Measurements from ENCODE around the gene SYNJ2. TPM values are rescaled to one million over a fixed set of nuclear protein-coding genes. Genes with fewer than 3 reads are reported as not detected.
A peak's percentile ranks its signal among the peaks of the same experiment; 100 is the strongest.

The SYNJ2 gene
- total RNA-seq, 2 donors from 2014 or later: 28.0 to 32.0 TPM

DNA sequence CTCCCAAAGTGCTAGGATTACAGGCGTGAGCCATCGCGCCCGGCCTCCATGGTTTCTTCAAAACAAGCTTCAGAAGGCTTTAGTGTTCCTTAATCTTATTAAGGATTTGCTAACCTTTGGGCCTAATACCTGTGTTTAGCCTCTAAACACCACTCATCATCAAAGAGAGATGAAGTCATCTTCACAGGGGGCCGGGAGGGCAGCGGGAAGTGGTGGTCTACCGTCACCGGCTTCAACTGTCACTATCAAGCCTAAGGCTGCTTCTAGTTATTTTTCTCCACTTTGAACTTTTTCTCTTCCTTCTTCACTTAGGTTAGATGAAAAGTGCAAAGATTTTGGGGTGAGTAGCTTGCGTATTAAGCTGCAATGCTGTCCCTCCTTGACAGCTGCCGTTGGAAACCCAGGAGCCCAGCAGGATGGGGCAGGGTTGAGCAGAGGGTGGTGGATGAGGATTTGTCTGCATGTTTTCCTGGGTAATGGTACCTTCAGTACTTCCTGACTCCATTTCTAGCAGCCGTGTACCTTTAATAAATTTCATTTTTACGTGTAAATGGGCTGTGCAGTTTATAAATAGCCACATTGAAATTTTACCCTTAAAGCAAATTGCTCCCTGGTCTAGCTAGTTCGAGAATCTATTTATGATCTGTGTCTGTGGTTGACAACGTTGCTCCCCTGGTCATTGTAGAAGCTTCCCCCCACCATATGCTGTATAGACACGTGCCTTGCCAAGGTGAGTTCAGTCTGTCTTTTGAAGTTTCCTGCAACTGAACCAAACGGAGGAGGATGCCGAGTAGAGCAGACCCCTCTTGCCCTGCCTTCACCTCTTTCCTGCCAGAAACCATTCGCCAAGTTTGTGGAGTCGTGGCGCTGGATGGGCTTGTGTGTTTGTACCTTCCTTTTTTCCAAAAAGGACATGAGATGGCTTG, 64.8 kb downstream of the SYNJ2 start:
- H3K4me1 Mint-ChIP-seq: peaks cover 23% of the 10 kb centered on the region
- no peaks in the 10 kb centered on the region for H3K9me3 Mint-ChIP-seq
- H3K36me3 Mint-ChIP-seq (ENCODE audit: low read depth): peaks cover 57% of the 10 kb centered on the region
- H3K27ac Mint-ChIP-seq: peak overlapping the region; percentile 73
- H3K27me3 Mint-ChIP-seq: no peaks in the 10 kb centered on the region
- ATAC-seq (replicated peaks): peak; percentile 41
- peak overlapping the region; percentile 43 for H3K4me3 Mint-ChIP-seq

DNA sequence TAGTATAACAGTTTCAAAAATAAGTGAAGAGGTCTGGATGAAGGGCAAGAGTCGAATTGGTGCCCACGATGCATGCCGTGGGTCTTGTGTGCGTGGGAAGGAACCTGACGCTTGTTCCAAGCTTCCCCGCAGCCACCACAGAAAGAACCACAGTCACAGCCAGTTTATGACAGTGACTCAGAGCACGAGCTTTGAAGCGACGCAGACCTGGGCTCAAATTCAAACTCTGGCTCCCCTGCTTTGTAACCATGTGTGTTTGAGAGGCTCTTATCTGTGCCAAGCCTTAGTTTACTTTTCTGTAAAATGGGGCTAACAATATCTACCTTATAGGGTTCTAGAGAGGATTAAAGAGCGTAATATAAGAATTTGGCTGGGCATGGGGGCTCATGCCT, 65.5 kb downstream of the SYNJ2 start:
- ATAC-seq (replicated peaks): peak; percentile 92
- Mint-ChIP-seq H3K4me3 (peak overlapping the region; percentile 43), H3K4me1 (peaks cover 23% of the 10 kb centered on the region), H3K27ac (peak overlapping the region; percentile 73), H3K9me3 (no peaks in the 10 kb centered on the region), H3K27me3 (no peaks in the 10 kb centered on the region), H3K36me3 (ENCODE audit: low read depth) (peaks cover 56% of the 10 kb centered on the region)

DNA sequence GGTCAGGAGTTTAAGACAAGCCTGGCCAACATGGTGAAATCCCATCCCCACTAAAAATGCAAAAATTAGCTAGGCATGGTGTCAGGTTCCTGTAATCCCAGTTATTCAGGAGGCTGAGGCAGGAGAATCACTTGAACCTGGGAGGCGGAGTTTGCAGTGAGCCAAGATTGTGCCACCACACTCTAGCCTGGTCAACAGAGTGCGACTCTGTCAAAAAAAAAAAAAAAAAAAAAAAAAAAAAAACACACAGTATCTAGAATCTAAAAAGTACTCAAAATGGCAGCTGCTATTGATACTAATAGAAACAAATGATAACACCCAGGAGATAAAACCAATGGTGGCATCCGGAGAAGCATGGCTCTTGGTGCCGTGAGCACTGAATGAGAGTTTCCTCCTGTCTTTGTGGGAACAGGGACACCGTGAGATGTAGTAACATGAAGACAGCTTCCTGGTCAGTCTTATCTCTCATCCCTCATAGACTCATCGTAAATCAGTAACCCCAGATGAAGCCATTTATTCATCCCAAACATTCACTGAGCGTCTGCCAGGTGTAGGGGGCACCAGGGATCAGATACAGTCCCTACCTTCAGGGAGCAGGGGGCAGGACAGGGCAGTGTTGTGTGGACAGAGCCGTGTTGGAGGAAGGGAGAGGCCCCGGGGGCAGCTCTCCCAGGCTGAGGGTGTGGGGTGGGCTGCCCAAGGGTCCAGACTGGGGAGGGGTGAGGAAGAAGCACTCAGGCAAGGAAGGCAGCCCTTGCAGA, 66.1 kb downstream of the SYNJ2 start:
- ATAC-seq (replicated peaks): no peak
- Mint-ChIP-seq H3K4me3 (peak overlapping the region; percentile 43), H3K36me3 (ENCODE audit: low read depth) (peaks cover 55% of the 10 kb centered on the region), H3K27ac (peak overlapping the region; percentile 73), H3K4me1 (peaks cover 23% of the 10 kb centered on the region), H3K27me3 (no peaks in the 10 kb centered on the region), H3K9me3 (no peaks in the 10 kb centered on the region)

DNA sequence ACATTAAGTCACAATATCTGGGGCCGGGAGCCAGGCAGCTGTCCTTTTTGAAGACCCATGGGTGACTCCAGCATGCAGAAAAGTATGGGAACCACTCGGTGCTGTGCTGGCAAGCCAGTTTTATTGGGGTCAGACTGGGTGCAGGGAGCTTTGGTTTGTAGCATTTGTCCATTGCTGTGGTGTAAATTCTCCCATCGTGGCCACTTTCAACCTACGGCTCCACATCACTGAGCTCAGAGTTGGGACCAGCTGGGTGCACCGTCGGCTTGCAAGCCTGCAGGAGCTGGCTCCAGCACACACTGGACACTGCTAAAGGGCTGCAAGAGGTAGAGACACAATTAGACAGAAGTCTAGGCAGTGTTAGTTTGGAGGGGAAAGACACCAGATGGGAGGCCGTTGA, 66.9 kb downstream of the SYNJ2 start:
- no peaks in the 10 kb centered on the region for H3K27me3 Mint-ChIP-seq
- H3K27ac Mint-ChIP-seq: no peak overlapping the region
- no peak for ATAC-seq (replicated peaks)
- H3K4me1 Mint-ChIP-seq: peaks cover 30% of the 10 kb centered on the region
- no peak overlapping the region for H3K4me3 Mint-ChIP-seq
- H3K9me3 Mint-ChIP-seq: no peaks in the 10 kb centered on the region
- H3K36me3 Mint-ChIP-seq (ENCODE audit: low read depth): peaks cover 52% of the 10 kb centered on the region

DNA sequence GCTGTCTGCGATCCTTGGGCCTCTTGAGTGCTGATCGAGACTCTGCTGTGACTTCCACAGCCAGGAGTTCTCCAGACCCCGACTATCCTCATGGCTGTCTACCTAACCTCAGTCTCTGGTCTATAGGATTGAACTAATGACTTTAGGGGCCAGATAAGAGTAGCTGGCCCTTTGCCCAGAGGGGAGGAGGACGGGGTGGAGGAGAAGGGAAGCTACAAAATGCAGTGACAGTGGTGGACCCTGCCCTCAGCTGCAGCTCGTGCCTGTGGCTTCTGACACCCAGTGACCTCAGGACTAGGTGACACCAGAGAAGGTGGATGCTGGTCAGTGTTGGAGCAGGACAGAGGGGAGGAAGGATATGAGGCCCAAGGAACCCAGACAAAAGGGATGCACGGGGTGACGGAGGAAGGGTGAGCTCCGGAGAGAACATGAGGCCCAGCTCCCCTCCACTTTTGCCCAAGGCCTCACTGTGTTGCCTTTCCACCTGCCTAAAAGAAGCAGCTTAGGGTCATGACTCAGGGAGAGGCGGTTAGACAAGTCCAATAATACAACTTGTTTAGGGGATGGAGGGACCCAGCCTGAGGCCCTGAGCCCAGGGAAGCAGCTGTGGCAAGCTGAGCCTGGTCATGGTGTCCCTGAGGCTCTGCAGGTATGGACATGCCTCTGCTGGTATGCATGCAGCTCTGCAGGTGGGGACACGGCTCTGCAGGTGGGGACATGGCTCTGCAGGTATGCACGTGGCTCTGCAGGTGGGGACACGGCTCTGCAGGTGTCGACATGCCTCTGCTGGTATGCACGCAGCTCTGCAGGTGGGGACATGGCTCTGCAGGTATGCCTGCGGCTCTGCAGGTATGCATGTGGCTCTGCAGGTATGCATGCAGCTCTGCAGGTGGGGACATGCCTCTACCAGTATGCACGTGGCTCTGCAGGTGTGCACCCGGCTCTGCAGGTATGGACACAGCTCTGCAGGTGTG, 67.7 kb downstream of the SYNJ2 start:
- no peaks in the 10 kb centered on the region for H3K9me3 Mint-ChIP-seq
- peaks cover 50% of the 10 kb centered on the region for H3K36me3 Mint-ChIP-seq (ENCODE audit: low read depth)
- ATAC-seq (replicated peaks): no peak
- peaks cover 34% of the 10 kb centered on the region for H3K4me1 Mint-ChIP-seq
- H3K4me3 Mint-ChIP-seq: no peak overlapping the region
- H3K27me3 Mint-ChIP-seq: no peaks in the 10 kb centered on the region
- no peak overlapping the region for H3K27ac Mint-ChIP-seq

DNA sequence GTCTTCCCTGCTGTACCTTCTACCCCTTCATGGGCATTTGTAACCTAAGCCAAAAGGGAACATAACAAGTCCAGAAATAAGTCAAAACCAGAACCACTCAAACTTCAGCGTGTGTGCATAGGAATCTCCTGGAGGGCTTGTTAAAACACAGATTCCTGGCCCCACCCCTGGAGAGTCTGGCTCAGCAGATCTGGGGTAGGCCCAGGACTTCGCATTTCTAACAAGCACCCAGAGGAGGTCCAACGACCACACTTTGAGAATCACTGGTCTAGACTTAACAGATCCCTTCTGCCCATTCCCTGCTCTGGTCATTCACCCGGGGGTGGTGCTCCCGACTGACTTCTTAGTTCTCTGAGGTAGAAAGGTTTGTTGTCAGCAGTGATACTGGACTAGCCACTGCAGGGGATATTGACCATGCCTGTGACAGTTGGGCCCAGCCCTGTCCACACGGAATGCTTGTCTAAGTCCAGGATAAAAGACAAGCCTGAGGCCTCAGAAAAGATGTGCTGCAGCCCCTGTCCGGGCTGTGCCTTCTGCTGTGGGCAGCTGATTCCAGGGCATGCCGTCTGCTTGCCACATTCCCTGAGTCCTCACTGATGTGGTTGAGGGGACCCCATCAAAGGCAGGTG, 68.6 kb downstream of the SYNJ2 start:
- ATAC-seq (replicated peaks): no peak

DNA sequence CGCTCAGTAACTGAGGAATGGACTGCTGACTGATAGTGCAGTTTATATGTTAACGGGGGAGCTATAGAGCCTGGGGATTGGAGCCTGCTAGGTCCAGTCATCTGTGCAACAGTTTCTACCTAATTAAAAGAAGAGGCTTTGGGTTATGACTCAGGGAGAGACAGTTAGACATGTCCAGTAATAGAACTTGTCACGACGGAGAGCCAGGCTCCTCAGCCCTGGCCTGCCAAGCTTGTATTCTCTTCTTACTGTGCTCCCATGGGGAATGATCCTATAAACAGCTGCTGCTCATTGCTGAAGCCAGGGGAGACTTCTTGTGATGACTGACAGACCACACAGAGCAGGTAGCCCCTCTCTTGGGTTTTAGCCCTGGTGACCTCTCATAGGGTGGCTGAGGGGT, 69.3 kb downstream of the SYNJ2 start:
- ATAC-seq (replicated peaks): no peak
- Mint-ChIP-seq H3K27me3 (no peaks in the 10 kb centered on the region), H3K9me3 (no peaks in the 10 kb centered on the region), H3K27ac (no peak overlapping the region), H3K36me3 (ENCODE audit: low read depth) (peaks cover 39% of the 10 kb centered on the region), H3K4me3 (no peak overlapping the region), H3K4me1 (peaks cover 27% of the 10 kb centered on the region)

More for the DNA sequence above, 68.6 kb downstream of the SYNJ2 start:
- Mint-ChIP-seq H3K27me3 (no peaks in the 10 kb centered on the region), H3K27ac (no peak overlapping the region), H3K9me3 (no peaks in the 10 kb centered on the region), H3K36me3 (ENCODE audit: low read depth) (peaks cover 42% of the 10 kb centered on the region), H3K4me3 (no peak overlapping the region), H3K4me1 (peaks cover 34% of the 10 kb centered on the region)

DNA sequence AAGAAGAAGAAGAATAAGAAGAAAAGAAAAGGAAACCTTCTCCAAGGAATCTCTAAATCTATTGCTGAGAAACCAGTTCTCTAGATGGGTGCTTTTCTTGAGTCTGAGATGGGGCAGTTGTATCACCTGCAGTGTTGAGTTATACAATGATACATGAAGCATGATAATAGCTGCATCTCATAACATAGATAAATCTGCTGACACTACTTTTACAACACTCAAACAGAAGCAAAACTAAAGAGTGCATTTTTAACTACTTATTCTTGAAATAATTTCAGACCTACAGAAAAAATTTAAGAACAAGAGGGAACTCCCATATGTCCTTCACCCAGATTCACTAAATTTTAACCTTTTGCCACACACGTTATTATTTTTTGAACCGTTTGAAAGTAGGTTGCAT, 70.3 kb downstream of the SYNJ2 start:
- Mint-ChIP-seq H3K27ac (no peak overlapping the region), H3K4me3 (no peak overlapping the region), H3K9me3 (no peaks in the 10 kb centered on the region), H3K4me1 (peaks cover 24% of the 10 kb centered on the region), H3K36me3 (ENCODE audit: low read depth) (peaks cover 39% of the 10 kb centered on the region), H3K27me3 (no peaks in the 10 kb centered on the region)
- ATAC-seq (replicated peaks): no peak

DNA sequence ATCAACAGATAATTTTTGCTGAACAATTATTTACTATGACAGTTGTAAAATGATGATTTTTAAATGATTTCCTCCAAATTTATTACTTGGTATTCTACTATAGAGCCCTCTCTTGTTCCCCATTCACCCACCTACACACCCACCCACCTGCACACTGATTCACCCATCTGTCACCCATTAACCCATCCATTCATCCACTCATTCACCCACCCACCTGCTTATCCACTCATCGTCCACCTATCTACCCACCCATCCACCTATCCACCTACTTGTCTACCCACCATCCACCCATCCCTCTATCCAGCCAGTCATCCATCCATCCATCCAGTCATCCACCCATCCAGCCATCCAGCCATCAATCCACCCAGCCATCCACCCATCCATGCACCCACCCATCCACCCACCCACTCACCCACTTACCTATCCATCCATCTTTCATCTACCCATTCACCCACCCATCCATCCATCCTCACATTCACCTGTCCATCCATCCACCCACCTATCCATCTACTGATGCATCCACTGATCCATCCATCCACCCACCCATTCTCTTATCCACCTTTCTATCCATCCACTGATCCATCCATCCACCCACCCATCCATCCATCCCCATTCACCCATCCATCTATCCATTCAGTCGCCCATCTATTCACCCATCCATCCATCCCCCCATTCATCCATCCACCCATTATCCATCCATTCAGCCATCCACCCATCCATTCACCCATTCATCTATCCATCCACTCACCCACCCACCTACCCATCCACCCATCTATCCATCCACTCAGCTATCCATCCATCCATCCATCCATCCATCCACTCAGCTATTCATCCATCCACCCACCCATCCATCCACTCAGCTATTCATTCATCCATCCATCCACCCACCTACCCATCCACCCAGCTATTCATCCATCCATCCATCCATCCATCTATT, 72.0 kb downstream of the SYNJ2 start:
- Mint-ChIP-seq H3K36me3 (ENCODE audit: low read depth) (peaks cover 41% of the 10 kb centered on the region), H3K27ac (peak overlapping the region; percentile 23), H3K27me3 (no peaks in the 10 kb centered on the region), H3K9me3 (no peaks in the 10 kb centered on the region), H3K4me1 (peaks cover 22% of the 10 kb centered on the region), H3K4me3 (no peak overlapping the region)
- no peak for ATAC-seq (replicated peaks)

DNA sequence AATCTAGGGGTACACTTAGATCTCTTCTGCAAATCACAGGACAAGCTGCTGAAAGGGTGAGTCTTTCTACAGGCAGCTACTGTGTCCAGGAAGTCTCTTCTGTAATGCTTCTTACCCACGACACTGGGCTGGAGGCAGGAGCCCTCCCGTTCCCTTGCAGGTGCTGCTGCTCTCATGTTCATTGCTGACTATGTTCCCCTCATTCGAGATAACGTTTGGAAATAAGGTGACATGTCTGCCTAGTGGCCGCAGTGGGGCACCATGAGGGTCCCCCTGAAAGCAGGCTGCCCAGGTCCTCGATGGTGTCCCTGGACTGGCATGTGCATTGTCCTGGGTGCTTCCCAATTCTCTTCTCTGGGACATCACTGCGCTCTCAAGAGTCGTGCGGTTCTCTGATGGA, 74.7 kb downstream of the SYNJ2 start:
- H3K4me3 Mint-ChIP-seq: no peak overlapping the region
- H3K4me1 Mint-ChIP-seq: peaks cover 22% of the 10 kb centered on the region
- H3K36me3 Mint-ChIP-seq (ENCODE audit: low read depth): peaks cover 41% of the 10 kb centered on the region
- no peak for ATAC-seq (replicated peaks)
- no peaks in the 10 kb centered on the region for H3K9me3 Mint-ChIP-seq
- no peaks in the 10 kb centered on the region for H3K27me3 Mint-ChIP-seq
- no peak overlapping the region for H3K27ac Mint-ChIP-seq

DNA sequence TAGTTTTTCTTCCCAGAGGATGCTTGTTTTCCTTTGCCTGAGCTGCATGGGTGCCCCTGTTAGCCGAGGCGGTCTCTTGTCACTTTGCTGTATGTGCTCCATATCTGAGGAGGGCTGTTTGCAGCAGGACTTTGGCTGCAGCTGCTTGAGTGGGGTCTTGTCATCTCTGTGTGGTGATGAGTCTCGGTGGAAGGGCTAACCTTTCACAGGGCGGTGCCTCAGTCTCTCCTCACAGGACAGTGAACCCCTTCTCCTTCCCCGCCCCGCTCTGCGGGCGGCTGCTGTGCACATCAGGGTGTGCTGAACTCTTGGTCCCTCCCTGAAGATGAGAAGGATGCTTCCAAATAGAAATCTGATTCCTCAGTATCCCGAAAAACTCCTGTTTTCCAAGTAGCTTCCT, 75.1 kb downstream of the SYNJ2 start:
- Mint-ChIP-seq H3K9me3 (no peaks in the 10 kb centered on the region), H3K36me3 (ENCODE audit: low read depth) (peaks cover 41% of the 10 kb centered on the region), H3K4me3 (peak overlapping the region; percentile 42), H3K27me3 (no peaks in the 10 kb centered on the region), H3K4me1 (peaks cover 22% of the 10 kb centered on the region), H3K27ac (peak overlapping the region; percentile 78)
- ATAC-seq (replicated peaks): no peak

DNA sequence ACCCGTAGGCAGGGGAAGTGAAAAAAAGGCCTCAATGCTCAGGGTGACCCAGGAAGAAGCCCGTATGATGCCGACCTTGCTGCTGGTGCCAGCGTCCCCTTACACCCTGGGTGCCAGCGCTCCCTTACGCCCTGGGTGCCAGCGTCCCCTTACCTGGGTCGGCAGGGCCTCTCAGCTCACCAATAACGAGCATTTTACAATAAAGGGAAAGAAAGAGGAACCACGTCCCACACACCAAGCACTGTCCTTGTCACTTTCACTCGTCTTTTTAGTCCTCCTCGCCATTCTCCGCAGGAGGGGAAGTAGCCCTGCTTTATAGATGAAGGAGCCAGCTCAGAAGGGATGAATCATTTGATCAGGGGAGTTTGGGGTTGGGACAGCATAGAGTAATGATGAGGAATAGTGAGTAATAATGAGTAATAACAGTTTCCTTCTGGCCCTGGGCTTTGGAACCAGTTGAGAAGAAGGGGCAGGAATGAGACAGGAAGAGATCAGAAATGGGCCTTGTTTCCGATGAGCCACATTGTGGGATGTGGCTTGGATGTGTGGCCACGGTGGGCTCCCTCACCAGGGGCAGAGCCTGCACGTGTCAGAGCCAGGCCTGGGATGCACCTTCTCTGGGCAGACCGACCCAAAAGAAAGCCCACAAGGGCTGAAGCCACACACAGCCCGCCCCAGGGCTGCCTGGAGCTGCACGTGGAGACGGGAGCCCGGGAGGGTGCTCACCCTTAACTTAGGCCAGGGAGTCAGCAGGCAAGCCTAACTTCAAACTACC, 75.7 kb downstream of the SYNJ2 start:
- Mint-ChIP-seq H3K36me3 (ENCODE audit: low read depth) (peaks cover 41% of the 10 kb centered on the region), H3K9me3 (no peaks in the 10 kb centered on the region), H3K4me3 (peak overlapping the region; percentile 42), H3K27ac (peak overlapping the region; percentile 78), H3K4me1 (peaks cover 22% of the 10 kb centered on the region), H3K27me3 (no peaks in the 10 kb centered on the region)
- ATAC-seq (replicated peaks): peak; percentile 98

All from activated T-helper 17 cell treated with anti-CD3 and anti-CD28 coated beads, Interleukin-2, amount 50 U/mL, for 72 hours (primary cell).